Colonic mucosa (tissue), 4 donors: Measurements from ENCODE around the gene MTAP. TPM values are rescaled to one million over a fixed set of nuclear protein-coding genes. Genes with fewer than 3 reads are reported as not detected.

ENCODE experiments used
- DNase-seq: peaks from one replicate; pipeline ENCODE4 v3.0.0-alpha.2; 2020
- H3K27ac ChIP-seq: fragments of 200-600 bp; one replicate; pipeline ENCODE4 v1.8.0; 2021
- H3K27me3 ChIP-seq: fragments of 200-600 bp; one replicate; pipeline ENCODE4 v1.8.0; 2021
- H3K36me3 ChIP-seq: fragments of 200-600 bp; one replicate; pipeline ENCODE4 v1.8.0; 2021
- H3K4me1 ChIP-seq: fragments of 200-600 bp; one replicate; pipeline ENCODE4 v1.8.0; 2021; ENCODE audit warnings: mild to moderate bottlenecking
- H3K4me3 ChIP-seq: fragments of 200-600 bp; one replicate; pipeline ENCODE4 v1.8.0; 2021
- H3K9ac ChIP-seq, 2 donors: one replicate each; pipeline ENCODE4 v1.7.0; 2013; ENCODE audit warnings: control low read depth in 2 of 2, low read depth in 2 of 2, low read length in 2 of 2
- H3K9me3 ChIP-seq: fragments of 200-600 bp; one replicate; pipeline ENCODE4 v1.8.0; 2021
- CTCF ChIP-seq: fragments of 200-600 bp; IDR thresholded peaks from one replicate; pipeline ENCODE4 v1.8.0; 2022; ENCODE audit warnings: antibody characterized with exemption, mild to moderate bottlenecking
- intact Hi-C: fragments of 100-400 bp; cut with DNase I; formaldehyde crosslinking; loops from one replicate; pipeline ENCODE4 v1.14.1; 2022
- total RNA-seq, 2 donors: library from RNA; stranded (reverse); fragmentation: NEBNext Ultra II Directional in 1 of 2; extraction: Animal tissue kit (Norgen Biotek cat#: 25700) in 1 of 2; gene quantifications; one replicate each; pipeline ENCODE4 v1.2.1, GENCODE V29; 2021
- donor health status: healthy.
- donor health status: DM: no; HTN: no; CAD: no.
- donor health status: DM: no; HTN: no; CAD: no.

MTAP gene
- total RNA-seq, 2 donors from 2014 or later: 22.0 to 24.4 TPM

- Histone ChIP-seq H3K27ac (no peak overlapping the region), H3K27me3 (peaks cover 90% of the 10 kb centered on the region), H3K4me1 (no peaks in the 10 kb centered on the region), H3K4me3 (no peak overlapping the region), H3K9me3 (no peaks in the 10 kb centered on the region), H3K9ac (no peak overlapping the region), H3K36me3 (no peaks in the 10 kb centered on the region)
- DNase-seq: no peak
- intact Hi-C loops: loop anchor here (5.0 kb wide), 1 partner anchor 40 kb away; the partner anchor contains the start of gene CDKN2B
- TF ChIP-seq CTCF: no peak
Measured at GRCh38 chr9:21967169-21967568, 164.7 kb downstream of the MTAP start.

GRCh38 chr9:21967702-21968101 is 165.3 kb downstream of the MTAP start:
- Histone ChIP-seq H3K27me3 (peaks cover 96% of the 10 kb centered on the region), H3K9ac (no peak overlapping the region), H3K9me3 (no peaks in the 10 kb centered on the region), H3K4me1 (no peaks in the 10 kb centered on the region), H3K36me3 (no peaks in the 10 kb centered on the region), H3K4me3 (no peak overlapping the region), H3K27ac (no peak overlapping the region)
- DNase-seq: no peak
- intact Hi-C loops: loop anchor here (5.0 kb wide), 1 partner anchor 40 kb away; the partner anchor contains the start of gene CDKN2B
- no peak for TF ChIP-seq CTCF

- no peak overlapping the region for H3K4me3 ChIP-seq
- TF ChIP-seq CTCF: no peak
- H3K9ac ChIP-seq: no peak overlapping the region
- H3K27me3 ChIP-seq: peaks cover 100% of the 10 kb centered on the region
- no peak overlapping the region for H3K27ac ChIP-seq
- no peaks in the 10 kb centered on the region for H3K9me3 ChIP-seq
- H3K4me1 ChIP-seq: no peaks in the 10 kb centered on the region
- intact Hi-C loops: loop anchor here (5.0 kb wide), 1 partner anchor 39 kb away; the partner anchor contains the start of gene CDKN2B
- no peak for DNase-seq
- no peaks in the 10 kb centered on the region for H3K36me3 ChIP-seq
Measured at GRCh38 chr9:21968331-21969010, 166.0 kb downstream of the MTAP start.

GRCh38 chr9:21969011-21969940 is 166.8 kb downstream of the MTAP start:
- Histone ChIP-seq H3K9ac (no peak overlapping the region), H3K9me3 (no peaks in the 10 kb centered on the region), H3K36me3 (no peaks in the 10 kb centered on the region), H3K27me3 (peaks cover 100% of the 10 kb centered on the region), H3K27ac (no peak overlapping the region), H3K4me3 (no peak overlapping the region), H3K4me1 (peaks cover 1% of the 10 kb centered on the region)
- DNase-seq: no peak
- intact Hi-C loops: loop anchor here (5.0 kb wide), 1 partner anchor 38 kb away; the partner anchor contains the start of gene CDKN2B
- TF ChIP-seq CTCF: no peak

GRCh38 chr9:21969951-21970799 is 167.7 kb downstream of the MTAP start:
- Histone ChIP-seq H3K36me3 (no peaks in the 10 kb centered on the region), H3K27me3 (peaks cover 100% of the 10 kb centered on the region), H3K4me1 (peaks cover 5% of the 10 kb centered on the region), H3K9me3 (no peaks in the 10 kb centered on the region), H3K9ac (no peak overlapping the region), H3K4me3 (no peak overlapping the region), H3K27ac (no peak overlapping the region)
- intact Hi-C loops: loop anchor here (5.0 kb wide), 1 partner anchor 37 kb away; the partner anchor contains the start of gene CDKN2B
- no peak for DNase-seq
- TF ChIP-seq CTCF: no peak
